Peyer's patch (tissue), 4 donors: Measurements from ENCODE around the gene NOP53. TPM values are rescaled to one million over a fixed set of nuclear protein-coding genes. Genes with fewer than 3 reads are reported as not detected.
"Not testable (repeated sequence)": the region's sequence is repeated elsewhere in the genome, so short reads cannot be mapped to it uniquely, and the experiment has no call there.

Experiments used
- DNase-seq, 3 donors: peaks; one replicate each; pipeline ENCODE4 v3.0.0-alpha.2; 2017 to 2019
- H3K27ac ChIP-seq, 4 donors: fragments of 200-600 bp; sonication (generic); one replicate each; pipeline ENCODE4 v1.5.1; 2016 to 2019
- H3K27me3 ChIP-seq, 2 donors: fragments of 200-600 bp; sonication (generic); one replicate each; pipeline ENCODE4 v1.5.1; 2019
- H3K36me3 ChIP-seq, 3 donors: fragments of 200-600 bp; sonication (generic); one replicate each; pipeline ENCODE4 v1.5.1; 2016 to 2019
- H3K4me1 ChIP-seq, 4 donors: fragments of 200-600 bp; sonication (generic); one replicate each; pipeline ENCODE4 v1.5.1; 2016 to 2019
- H3K4me3 ChIP-seq, 4 donors: fragments of 200-600 bp; sonication (generic); 1 replicate in 3 of 4; 2 replicates in 1 of 4; pipeline ENCODE4 v1.5.1; 2016 to 2019; ENCODE audit warnings: mild to moderate bottlenecking in 1 of 4
- H3K9me3 ChIP-seq, 4 donors: fragments of 200-600 bp; sonication (generic); one replicate each; pipeline ENCODE4 v1.5.1; 2016 to 2019; ENCODE audit warnings: mild to moderate bottlenecking in 1 of 4
- CTCF ChIP-seq, 6 experiments: fragments of 450-650 bp in 4 of 6; fragments of 200-600 bp in 2 of 6; sonication (generic) in 1 of 6; IDR thresholded peaks; one replicate each; pipeline ENCODE4 v1.5.1; 2017 to 2019; ENCODE audit warnings: antibody characterized with exemption in 6 of 6, mild to moderate bottlenecking in 3 of 6, moderate library complexity in 1 of 6
- POLR2A ChIP-seq, 2 donors: fragments of 450-650 bp; IDR thresholded peaks; one replicate each; pipeline ENCODE4 v1.5.1; 2017; ENCODE audit warnings: antibody characterized with exemption in 2 of 2, mild to moderate bottlenecking in 2 of 2, moderate library complexity in 2 of 2
- small RNA-seq, 2 donors: library from RNA; depleted of rRNA; stranded (forward); fragments of <200 nt; gene quantifications; one replicate each; pipeline ENCODE3, GENCODE V24; 2016
- total RNA-seq, 4 donors: library from RNA; depleted of rRNA; stranded (reverse); fragments of >200 nt; gene quantifications; one replicate each; pipeline ENCODE4 v1.1.0, GENCODE V29; 2016

NOP53 gene
- total RNA-seq, 4 donors from 2014 or later: 86.2 to 179 (median 159) TPM

- no peak overlapping the region for H3K4me3 ChIP-seq
- no peak overlapping the region for H3K27ac ChIP-seq
- H3K4me1 ChIP-seq: no peaks in the 10 kb centered on the region
- DNase-seq: no peak
- H3K36me3 ChIP-seq: no peaks in the 10 kb centered on the region
- no peak for TF ChIP-seq CTCF (IDR thresholded peaks at IDR 0.05)
- TF ChIP-seq POLR2A (IDR thresholded peaks at IDR 0.05): no peak
- H3K9me3 ChIP-seq: no peaks in the 10 kb centered on the region
- no peaks in the 10 kb centered on the region for H3K27me3 ChIP-seq
These were observed 55.9 kb downstream of the NOP53 start for GRCh38 chr19:47801270-47801669.

- H3K4me1 ChIP-seq: no peaks in the 10 kb centered on the region
- H3K9me3 ChIP-seq: no peaks in the 10 kb centered on the region
- H3K36me3 ChIP-seq: no peaks in the 10 kb centered on the region
- H3K27ac ChIP-seq: no peak overlapping the region
- no peaks in the 10 kb centered on the region for H3K27me3 ChIP-seq
- H3K4me3 ChIP-seq: no peak overlapping the region
- no peak for DNase-seq
- TF ChIP-seq CTCF (IDR thresholded peaks at IDR 0.05) (no peak), POLR2A (IDR thresholded peaks at IDR 0.05) (no peak)
These were observed 57.2 kb downstream of the NOP53 start for GRCh38 chr19:47802521-47803043.

GRCh38 chr19:47803148-47803547 lies 57.8 kb downstream of the NOP53 start:
- H3K27ac ChIP-seq, H3K27me3 ChIP-seq, H3K9me3 ChIP-seq, H3K36me3 ChIP-seq, H3K4me3 ChIP-seq, DNase-seq, H3K4me1 ChIP-seq: not testable (repeated sequence)

- DNase-seq, H3K27me3 ChIP-seq, H3K4me1 ChIP-seq, H3K27ac ChIP-seq, H3K4me3 ChIP-seq, H3K36me3 ChIP-seq, H3K9me3 ChIP-seq: not testable (repeated sequence)
These were observed 58.3 kb downstream of the NOP53 start for GRCh38 chr19:47803671-47804070.

GRCh38 chr19:47804451-47804850 lies 59.1 kb downstream of the NOP53 start, which contains the start of gene TPRX1:
TSS of gene TPRX1 (minus strand) at chr19:47804551. CDS start at chr19:47804539, 12 bp downstream.
- not testable (repeated sequence) for H3K27ac ChIP-seq, H3K27me3 ChIP-seq, DNase-seq, H3K9me3 ChIP-seq, H3K36me3 ChIP-seq, H3K4me3 ChIP-seq, H3K4me1 ChIP-seq

- Histone ChIP-seq H3K36me3 (no peaks in the 10 kb centered on the region), H3K4me1 (no peaks in the 10 kb centered on the region), H3K27ac (no peak overlapping the region), H3K4me3 (no peak overlapping the region), H3K9me3 (no peaks in the 10 kb centered on the region), H3K27me3 (no peaks in the 10 kb centered on the region)
- no peak for DNase-seq
- TF ChIP-seq POLR2A (IDR thresholded peaks at IDR 0.05): no peak
- TF ChIP-seq CTCF (IDR thresholded peaks at IDR 0.05): no peak
These were observed 60.0 kb downstream of the NOP53 start for GRCh38 chr19:47805313-47805712.

- no peaks in the 10 kb centered on the region for H3K27me3 ChIP-seq
- no peaks in the 10 kb centered on the region for H3K36me3 ChIP-seq
- no peak overlapping the region for H3K4me3 ChIP-seq
- no peak for TF ChIP-seq POLR2A (IDR thresholded peaks at IDR 0.05)
- TF ChIP-seq CTCF (IDR thresholded peaks at IDR 0.05): no peak
- H3K27ac ChIP-seq: no peak overlapping the region
- H3K4me1 ChIP-seq: no peaks in the 10 kb centered on the region
- no peaks in the 10 kb centered on the region for H3K9me3 ChIP-seq
- no peak for DNase-seq
These were observed 61.1 kb downstream of the NOP53 start for GRCh38 chr19:47806435-47806834.

Small RNAs within 50 kb of the gene (small RNA-seq; reads per million reads assigned to genes)
- 0 reads per million in 2 donors for gene AC008745.1
- gene SNORD23: 0 reads per million in 2 donors

Other genes with a start within 250 kb of the NOP53 start
- gene NAPA, start 230.5 kb upstream of the NOP53 start, total RNA-seq: 100 to 1,000 TPM in 2 of 4 donors, 10 to 100 TPM in 2; 78.4 to 154 (median 105) TPM
- not detected for gene ZNF541, start 172.4 kb upstream of the NOP53 start, total RNA-seq
- 10 to 100 TPM in 3 of 4 donors, 1 to 10 TPM in 1; 8.2 to 14.9 (median 13.3) TPM for gene BICRA, start 136.4 kb upstream of the NOP53 start, total RNA-seq
- 100 to 1,000 TPM in 1 of 4 donors, 10 to 100 TPM in 3; 11.2 to 117 (median 23.0) TPM for gene EHD2, start 32.1 kb upstream of the NOP53 start, total RNA-seq
- 100 to 1,000 TPM; 247 to 321 (median 276) TPM for gene SELENOW, start 33.2 kb downstream of the NOP53 start, total RNA-seq
- gene TPRX1, start 59.0 kb downstream of the NOP53 start, total RNA-seq: not detected
- gene CRX, start 76.4 kb downstream of the NOP53 start, total RNA-seq: not detected
- not detected for gene TPRX2, start 113.7 kb downstream of the NOP53 start, total RNA-seq
- gene SULT2A1, start 140.8 kb downstream of the NOP53 start, total RNA-seq: 100 to 1,000 TPM in 1 of 4 donors, 10 to 100 TPM in 2, not detected in 1; 22.3 to 126 (median 55.8) TPM
- not detected for gene BSPH1, start 246.6 kb downstream of the NOP53 start, total RNA-seq
- gene ELSPBP1, start 249.1 kb downstream of the NOP53 start, total RNA-seq: not detected